Measurements from ENCODE around the gene COL2A1. TPM values are rescaled to one million over a fixed set of nuclear protein-coding genes. Genes with fewer than 3 reads are reported as not detected.

The COL2A1 gene
- total RNA-seq, 2 donors from 2014 or later, result 12.4 to 21.0 TPM

GRCh38 chr12:47979166-47979565 is 25.1 kb downstream of the COL2A1 start:
- Mint-ChIP-seq H3K27me3 (ENCODE audit: insufficient read depth) (peaks cover 70% of the 10 kb centered on the region), H3K27ac (no peak overlapping the region), H3K36me3 (ENCODE audit: low read depth) (no peaks in the 10 kb centered on the region), H3K4me1 (no peaks in the 10 kb centered on the region), H3K9me3 (no peaks in the 10 kb centered on the region), H3K4me3 (no peak overlapping the region)
- H3K36me3 ChIP-seq (ENCODE audit: control insufficient read depth, insufficient read depth, low read length), result peaks cover 4% of the 10 kb centered on the region
- TF ChIP-seq CTCF (conservative IDR thresholded peaks at IDR 0.05), result peak; percentile 22
- no peaks in the 10 kb centered on the region for H3K4me1 ChIP-seq (ENCODE audit: control insufficient read depth, insufficient read depth, low read length)
- no peak for DNase-seq
- H3K27me3 ChIP-seq (ENCODE audit: control insufficient read depth, insufficient read depth, low read length, poor library complexity, severe bottlenecking), result no peaks in the 10 kb centered on the region
- no peak overlapping the region for H3K27ac ChIP-seq (ENCODE audit: low read depth, low read length)
- H3K4me3 ChIP-seq (ENCODE audit: low read length), result no peak overlapping the region
- 80 to 100% methylated on average over 2 to 5 of the region's 5 CpGs for WGBS, 2 experiments (ENCODE audit: insufficient coverage in 1 of 2, insufficient read length in 1 of 2)
- H3K9me3 ChIP-seq (ENCODE audit: control insufficient read depth, low read length), result no peaks in the 10 kb centered on the region
- H3K9ac ChIP-seq (ENCODE audit: extremely low read depth, low read length, poor library complexity, severe bottlenecking), result no peak overlapping the region

- no peaks in the 10 kb centered on the region for H3K36me3 Mint-ChIP-seq (ENCODE audit: low read depth)
- DNase-seq, result no peak
- TF ChIP-seq CTCF (conservative IDR thresholded peaks at IDR 0.05), result no peak
- Histone ChIP-seq H3K9ac (ENCODE audit: extremely low read depth, low read length, poor library complexity, severe bottlenecking) (no peak overlapping the region), H3K27me3 (ENCODE audit: control insufficient read depth, insufficient read depth, low read length, poor library complexity, severe bottlenecking) (no peaks in the 10 kb centered on the region), H3K4me3 (ENCODE audit: low read length) (no peak overlapping the region), H3K27ac (ENCODE audit: low read depth, low read length) (no peak overlapping the region), H3K9me3 (ENCODE audit: control insufficient read depth, low read length) (no peaks in the 10 kb centered on the region), H3K4me1 (ENCODE audit: control insufficient read depth, insufficient read depth, low read length) (no peaks in the 10 kb centered on the region), H3K36me3 (ENCODE audit: control insufficient read depth, insufficient read depth, low read length) (peaks cover 4% of the 10 kb centered on the region)
- H3K4me3 Mint-ChIP-seq, result no peak overlapping the region
- 89% methylated on average over 7 of the region's 7 CpGs; no CpG with 5 or more reads in 1 of the 2 experiments for WGBS, 2 experiments (ENCODE audit: insufficient coverage in 1 of 2, insufficient read length in 1 of 2)
- H3K27ac Mint-ChIP-seq, result no peak overlapping the region
- peaks cover 74% of the 10 kb centered on the region for H3K27me3 Mint-ChIP-seq (ENCODE audit: insufficient read depth)
- no peaks in the 10 kb centered on the region for H3K9me3 Mint-ChIP-seq
- H3K4me1 Mint-ChIP-seq, result no peaks in the 10 kb centered on the region
Measured at GRCh38 chr12:47978598-47978873, 25.7 kb downstream of the COL2A1 start.

GRCh38 chr12:47977772-47978597 is 26.3 kb downstream of the COL2A1 start:
- no peak for TF ChIP-seq CTCF (conservative IDR thresholded peaks at IDR 0.05)
- WGBS, 2 experiments (ENCODE audit: insufficient coverage in 1 of 2, insufficient read length in 1 of 2), result 87 to 98% methylated on average over 7 to 18 of the region's 18 CpGs
- no peaks in the 10 kb centered on the region for H3K27me3 ChIP-seq (ENCODE audit: control insufficient read depth, insufficient read depth, low read length, poor library complexity, severe bottlenecking)
- DNase-seq, result no peak
- H3K4me3 ChIP-seq (ENCODE audit: low read length), result no peak overlapping the region
- H3K9ac ChIP-seq (ENCODE audit: extremely low read depth, low read length, poor library complexity, severe bottlenecking), result no peak overlapping the region
- no peaks in the 10 kb centered on the region for H3K4me1 ChIP-seq (ENCODE audit: control insufficient read depth, insufficient read depth, low read length)
- H3K9me3 Mint-ChIP-seq, result no peaks in the 10 kb centered on the region
- H3K36me3 Mint-ChIP-seq (ENCODE audit: low read depth), result no peaks in the 10 kb centered on the region
- H3K27ac Mint-ChIP-seq, result no peak overlapping the region
- no peaks in the 10 kb centered on the region for H3K9me3 ChIP-seq (ENCODE audit: control insufficient read depth, low read length)
- no peaks in the 10 kb centered on the region for H3K36me3 ChIP-seq (ENCODE audit: control insufficient read depth, insufficient read depth, low read length)
- H3K27ac ChIP-seq (ENCODE audit: low read depth, low read length), result no peak overlapping the region
- peaks cover 75% of the 10 kb centered on the region for H3K27me3 Mint-ChIP-seq (ENCODE audit: insufficient read depth)
- H3K4me3 Mint-ChIP-seq, result no peak overlapping the region
- H3K4me1 Mint-ChIP-seq, result no peaks in the 10 kb centered on the region

All from endodermal cell (in vitro differentiated cells).